ENCODE measurements around the gene SNPH.
"Not testable (repeated sequence)": the region's sequence is repeated elsewhere in the genome, so short reads cannot be mapped to it uniquely, and the experiment has no call there.

SNPH gene, protein sequence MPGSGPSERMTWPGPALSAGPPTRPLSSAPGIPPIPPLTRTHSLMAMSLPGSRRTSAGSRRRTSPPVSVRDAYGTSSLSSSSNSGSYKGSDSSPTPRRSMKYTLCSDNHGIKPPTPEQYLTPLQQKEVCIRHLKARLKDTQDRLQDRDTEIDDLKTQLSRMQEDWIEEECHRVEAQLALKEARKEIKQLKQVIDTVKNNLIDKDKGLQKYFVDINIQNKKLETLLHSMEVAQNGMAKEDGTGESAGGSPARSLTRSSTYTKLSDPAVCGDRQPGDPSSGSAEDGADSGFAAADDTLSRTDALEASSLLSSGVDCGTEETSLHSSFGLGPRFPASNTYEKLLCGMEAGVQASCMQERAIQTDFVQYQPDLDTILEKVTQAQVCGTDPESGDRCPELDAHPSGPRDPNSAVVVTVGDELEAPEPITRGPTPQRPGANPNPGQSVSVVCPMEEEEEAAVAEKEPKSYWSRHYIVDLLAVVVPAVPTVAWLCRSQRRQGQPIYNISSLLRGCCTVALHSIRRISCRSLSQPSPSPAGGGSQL

DNA sequence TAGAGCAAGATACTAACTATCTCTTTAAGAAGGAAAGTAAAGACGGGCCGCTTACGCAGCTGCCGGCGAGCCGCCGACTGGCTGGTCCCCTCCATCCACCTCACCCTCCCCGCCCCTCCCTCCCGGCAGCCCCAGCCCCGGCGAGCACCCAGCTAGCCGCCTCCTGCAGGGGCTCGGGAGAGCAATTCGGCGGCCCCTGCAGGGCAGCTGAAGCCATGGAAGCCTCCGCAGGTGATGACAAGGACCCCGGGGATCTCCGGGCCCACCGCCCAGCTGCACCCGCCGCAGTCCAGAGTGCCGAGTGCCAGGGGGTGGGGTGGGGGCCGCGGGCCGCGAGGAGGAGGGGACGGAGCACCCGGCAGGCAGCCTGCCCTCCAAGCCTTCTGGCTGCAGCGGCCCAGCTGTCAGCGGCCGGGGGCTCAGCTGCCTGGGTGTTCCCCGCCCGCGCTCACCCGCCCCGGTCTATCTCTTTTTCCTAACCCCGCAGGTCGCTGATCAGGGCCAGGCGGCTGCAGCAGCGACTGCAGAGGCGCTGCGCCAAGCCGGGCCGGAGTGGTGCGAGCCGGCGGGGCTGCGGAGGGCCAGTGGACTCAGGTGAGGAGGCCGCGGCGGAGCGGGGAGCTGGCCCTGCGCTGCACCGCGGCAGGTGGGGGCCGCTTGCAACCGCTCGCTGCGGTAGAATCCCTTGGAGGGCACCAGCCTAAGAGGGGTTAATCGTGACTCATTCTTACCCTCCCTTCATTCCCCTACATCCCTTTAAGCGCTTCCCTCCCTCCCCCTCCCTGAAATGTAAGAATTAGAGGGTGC, at the start of gene SNPH:
Gene SNPH, plus strand, starts transcription at position 128 of the 807 bp plus-strand sequence. CDS start 29,946 bp downstream, outside the sequence.
- DNase-seq (ENCODE audit: low spot score) = peak; percentile 65

GRCh38 chr20:1216527-1217427, 49.3 kb upstream of the SNPH start:
- not testable (repeated sequence) for DNase-seq (ENCODE audit: low spot score)

DNA sequence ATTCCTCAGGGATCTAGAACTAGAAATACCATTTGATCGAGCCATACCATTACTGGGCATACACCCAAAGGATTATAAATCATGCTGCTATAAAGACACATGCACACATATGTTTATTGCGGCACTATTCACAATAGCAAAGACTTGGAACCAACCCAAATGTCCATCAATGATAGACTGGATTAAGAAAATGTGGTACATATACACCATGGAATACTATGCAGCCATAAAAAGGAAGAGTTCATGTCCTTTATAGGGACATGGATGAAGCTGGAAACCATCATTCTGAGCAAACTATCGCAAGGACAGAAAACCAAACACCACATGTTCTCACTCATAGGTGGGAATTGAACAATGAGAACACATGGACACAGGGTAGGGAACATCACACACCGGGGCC, 43.3 kb upstream of the SNPH start:
- not testable (repeated sequence) for DNase-seq (ENCODE audit: low spot score)

- no peak for DNase-seq (ENCODE audit: low spot score)
These were observed 41.7 kb upstream of the SNPH start for GRCh38 chr20:1224205-1224890.

- DNase-seq (ENCODE audit: low spot score) = no peak
These were observed 40.8 kb upstream of the SNPH start for GRCh38 chr20:1225263-1225782.

- peak; percentile 46 for DNase-seq (ENCODE audit: low spot score)
These were observed 40.1 kb upstream of the SNPH start, which contains the start of gene RAD21L1 for GRCh38 chr20:1225783-1226654. Gene RAD21L1, plus strand, starts transcription at chr20:1226044. Its CDS starts 2,410 bp downstream, at chr20:1228454.

DNA sequence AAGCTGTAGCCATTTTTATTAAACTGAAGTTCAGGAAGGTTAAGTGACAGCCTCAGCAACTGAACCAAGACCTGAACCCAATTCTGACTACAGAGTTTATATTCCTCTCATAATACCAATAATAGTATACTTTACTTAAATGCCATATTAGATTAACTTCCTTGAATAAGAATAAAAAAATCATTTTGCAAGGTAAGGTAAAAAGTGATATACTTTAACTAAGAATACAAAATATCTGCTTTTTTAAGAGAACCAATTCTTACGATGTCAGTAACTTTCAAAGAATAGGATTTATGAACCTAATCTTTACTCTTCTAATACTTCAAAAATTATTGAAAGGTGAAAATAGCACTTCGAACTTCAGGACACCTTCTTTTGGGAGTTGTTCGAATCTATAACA, 36.6 kb upstream of the SNPH start:
- no peak for DNase-seq (ENCODE audit: low spot score)

GRCh38 chr20:1232286-1233111, 33.6 kb upstream of the SNPH start:
- no peak for DNase-seq (ENCODE audit: low spot score)

DNA sequence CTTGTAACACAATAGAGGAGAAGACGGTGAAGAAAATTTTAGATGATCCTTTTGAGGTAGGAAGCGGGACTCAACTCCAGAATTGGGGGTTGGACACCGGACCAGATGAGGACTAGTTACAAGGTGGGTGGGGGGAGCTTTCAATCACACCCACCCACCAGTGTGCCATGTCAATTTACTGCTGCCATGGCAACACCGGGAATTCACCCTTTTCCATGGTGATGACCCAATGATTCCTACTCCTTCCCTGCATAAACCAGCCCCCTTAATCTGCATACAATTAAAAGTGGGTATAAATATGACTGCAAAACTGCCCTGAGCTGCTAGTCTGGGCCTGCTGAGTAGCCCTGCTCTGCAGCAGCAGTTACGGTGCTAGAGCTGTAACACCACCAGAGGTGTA, 25.5 kb upstream of the SNPH start:
- no peak for DNase-seq (ENCODE audit: low spot score)

- DNase-seq (ENCODE audit: low spot score) = no peak
These were observed 24.6 kb upstream of the SNPH start for GRCh38 chr20:1241456-1241855.

DNA sequence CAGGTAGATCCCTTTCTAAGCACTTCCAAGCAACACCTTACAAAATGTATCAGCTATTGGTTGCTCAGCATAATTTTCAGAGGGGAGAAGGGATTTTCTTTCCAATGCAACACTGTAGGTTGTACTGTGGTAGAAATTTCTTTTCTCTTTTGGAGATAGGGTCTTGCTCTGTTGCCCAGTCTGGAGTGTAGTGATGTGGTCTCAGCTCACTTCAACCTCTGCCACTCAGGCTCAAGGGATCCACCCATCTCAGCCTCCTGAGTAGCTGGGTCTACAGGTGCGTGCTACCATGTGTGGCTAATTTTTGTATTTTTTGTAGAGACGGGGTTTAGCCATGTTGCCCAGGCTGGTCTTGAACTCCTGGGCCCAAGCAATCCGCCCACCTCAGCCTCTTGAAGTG, 24.0 kb upstream of the SNPH start:
- DNase-seq (ENCODE audit: low spot score) = no peak

- no peak for DNase-seq (ENCODE audit: low spot score)
These were observed 23.6 kb upstream of the SNPH start for GRCh38 chr20:1242530-1242929.

- no peak for DNase-seq (ENCODE audit: low spot score)
These were observed 20.5 kb upstream of the SNPH start for GRCh38 chr20:1245578-1245977.

DNA sequence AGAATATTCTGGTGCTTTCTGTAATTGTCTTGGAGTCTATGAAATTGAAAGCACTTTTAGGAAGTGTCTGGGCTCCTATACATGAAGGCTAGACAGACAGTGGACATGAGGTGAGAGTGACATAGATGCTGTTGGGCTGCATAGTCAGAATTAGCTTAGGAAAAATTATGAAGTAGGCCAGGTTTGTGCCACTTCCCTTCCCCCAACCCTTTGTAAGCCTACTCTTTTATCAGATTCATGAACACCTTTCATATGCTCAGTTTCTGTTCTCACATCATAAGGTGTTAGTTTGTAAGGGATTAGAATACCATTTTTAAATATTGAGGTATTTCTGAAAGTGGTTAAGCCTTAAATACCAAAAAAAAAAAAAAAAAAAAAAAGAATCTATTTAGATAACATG, 18.4 kb upstream of the SNPH start:
- no peak for DNase-seq (ENCODE audit: low spot score)

DNA sequence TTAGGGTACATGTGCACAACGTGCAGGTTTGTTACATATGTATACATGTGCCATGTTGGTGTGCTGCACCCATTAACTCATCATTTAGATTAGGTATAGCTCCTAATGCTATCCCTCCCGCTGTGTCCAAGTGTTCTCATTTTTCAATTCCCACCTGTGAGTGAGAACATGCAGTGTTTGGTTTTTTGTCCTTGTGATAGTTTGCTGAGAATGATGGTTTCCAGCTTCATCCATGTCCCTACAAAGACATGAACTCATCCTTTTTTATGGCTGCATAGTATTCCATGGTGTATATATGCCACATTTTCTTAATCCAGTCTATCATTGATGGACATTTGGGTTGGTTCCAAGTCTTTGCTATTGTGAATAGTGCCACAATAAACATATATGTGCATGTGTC, 15.8 kb upstream of the SNPH start:
- DNase-seq (ENCODE audit: low spot score) = not testable (repeated sequence)

DNA sequence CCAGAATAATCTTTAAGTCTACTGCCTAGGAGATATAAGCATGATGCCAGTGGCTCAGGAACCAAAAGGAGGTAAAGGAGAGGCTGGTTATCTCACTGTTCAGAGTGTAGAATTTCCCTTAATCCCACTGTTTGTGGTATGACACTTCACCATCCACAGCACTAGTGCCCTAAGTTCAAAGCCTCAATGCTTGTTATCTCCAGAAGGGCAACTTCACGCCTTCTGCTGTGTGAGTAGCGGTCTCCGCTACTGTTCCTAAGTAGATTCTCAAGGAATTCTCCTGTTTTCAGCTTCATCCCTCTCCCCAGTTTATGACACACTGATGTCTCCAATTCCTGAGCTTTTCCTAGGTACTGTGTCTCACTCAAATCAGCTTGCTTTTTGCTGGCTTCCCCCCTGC, 13.7 kb upstream of the SNPH start:
- DNase-seq (ENCODE audit: low spot score) = no peak

GRCh38 chr20:1254254-1254653, 11.8 kb upstream of the SNPH start:
- DNase-seq (ENCODE audit: low spot score) = no peak

DNA sequence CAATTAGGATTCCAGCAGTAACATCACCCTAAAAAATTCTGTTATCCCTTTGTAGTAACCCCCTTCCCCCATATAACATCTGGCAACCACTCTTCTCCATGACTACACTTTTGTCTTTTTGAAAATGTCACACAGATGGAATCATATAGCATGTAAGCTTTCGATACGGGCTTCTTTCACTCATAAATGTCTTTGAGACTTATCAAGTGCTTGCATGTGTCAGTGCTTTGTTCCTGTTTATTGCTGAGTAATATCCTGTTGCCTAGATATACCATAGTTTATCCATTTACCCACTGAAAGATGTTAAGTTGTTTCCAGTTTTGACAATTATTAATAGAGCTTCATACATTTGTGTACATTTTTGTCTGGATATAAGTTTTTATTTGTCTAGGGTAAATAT, 10.4 kb upstream of the SNPH start:
- no peak for DNase-seq (ENCODE audit: low spot score)

DNA sequence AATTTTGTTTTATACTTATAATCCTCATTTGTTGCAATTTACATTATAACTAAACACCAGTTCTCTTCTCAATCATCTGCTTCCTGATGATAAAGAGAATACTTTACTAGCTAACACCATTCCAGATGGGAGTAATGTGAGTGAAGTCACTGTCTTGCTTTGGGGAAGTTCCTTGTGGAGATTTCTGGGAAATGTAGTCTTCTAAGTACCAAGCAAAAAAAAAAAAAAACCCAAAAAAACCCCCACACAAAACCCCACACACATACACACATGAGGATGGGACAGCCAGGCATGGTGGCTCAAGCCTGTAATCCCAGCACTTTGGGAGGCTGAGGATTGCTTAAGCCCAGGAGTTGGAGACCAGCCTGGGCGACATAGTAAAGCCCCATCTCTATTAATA, 2.2 kb upstream of the SNPH start:
- DNase-seq (ENCODE audit: low spot score) = no peak
